Measurements from ENCODE around the gene KIT. TPM values are rescaled to one million over a fixed set of nuclear protein-coding genes. Genes with fewer than 3 reads are reported as not detected.

Gene KIT
- total RNA-seq, 4 donors from 2014 or later = 3.1 to 11.7 (median 7.9) TPM

DNA sequence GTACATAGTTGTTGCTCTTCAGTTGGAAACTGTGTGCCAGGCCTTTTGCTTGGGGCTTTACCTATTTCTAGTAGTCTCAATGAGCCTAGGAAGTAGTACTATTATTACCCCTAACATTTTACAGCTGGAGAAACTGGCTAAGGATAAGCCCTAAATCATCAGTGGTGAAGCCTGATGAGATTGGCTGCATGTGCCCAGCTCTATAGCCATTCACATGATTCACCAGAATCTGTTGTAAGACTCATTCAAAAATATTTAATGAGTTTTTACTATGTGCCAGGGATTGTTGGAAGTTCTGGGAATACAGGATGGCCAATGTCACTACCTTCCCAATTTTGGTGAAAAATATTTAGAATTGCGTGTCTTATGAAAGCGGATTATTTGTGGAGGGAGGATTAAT lies 2.8 kb downstream of the KIT start:
- no peak for ATAC-seq (ENCODE audit: low FRiP score)

DNA sequence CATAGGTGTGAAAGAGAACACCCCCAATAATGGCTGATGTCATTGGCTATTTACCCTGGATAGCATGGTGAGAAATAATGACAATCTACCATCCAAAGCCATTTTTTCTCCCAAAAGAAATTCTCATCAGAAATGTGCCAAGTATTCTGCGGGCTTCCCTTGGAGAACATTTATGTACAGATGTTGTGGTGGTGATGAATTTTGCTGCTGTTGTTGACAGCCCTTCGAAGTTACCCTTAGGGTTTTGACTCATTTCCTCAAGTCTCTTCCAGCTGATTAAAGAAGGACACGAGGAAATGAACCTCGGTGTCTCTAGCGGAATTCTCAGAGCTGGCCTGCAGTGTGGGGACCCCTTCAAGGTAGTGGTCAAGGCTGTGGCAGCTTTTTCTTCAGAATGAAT lies 3.4 kb downstream of the KIT start:
- no peak for ATAC-seq (ENCODE audit: low FRiP score)
- TF ChIP-seq, protein P1, sequence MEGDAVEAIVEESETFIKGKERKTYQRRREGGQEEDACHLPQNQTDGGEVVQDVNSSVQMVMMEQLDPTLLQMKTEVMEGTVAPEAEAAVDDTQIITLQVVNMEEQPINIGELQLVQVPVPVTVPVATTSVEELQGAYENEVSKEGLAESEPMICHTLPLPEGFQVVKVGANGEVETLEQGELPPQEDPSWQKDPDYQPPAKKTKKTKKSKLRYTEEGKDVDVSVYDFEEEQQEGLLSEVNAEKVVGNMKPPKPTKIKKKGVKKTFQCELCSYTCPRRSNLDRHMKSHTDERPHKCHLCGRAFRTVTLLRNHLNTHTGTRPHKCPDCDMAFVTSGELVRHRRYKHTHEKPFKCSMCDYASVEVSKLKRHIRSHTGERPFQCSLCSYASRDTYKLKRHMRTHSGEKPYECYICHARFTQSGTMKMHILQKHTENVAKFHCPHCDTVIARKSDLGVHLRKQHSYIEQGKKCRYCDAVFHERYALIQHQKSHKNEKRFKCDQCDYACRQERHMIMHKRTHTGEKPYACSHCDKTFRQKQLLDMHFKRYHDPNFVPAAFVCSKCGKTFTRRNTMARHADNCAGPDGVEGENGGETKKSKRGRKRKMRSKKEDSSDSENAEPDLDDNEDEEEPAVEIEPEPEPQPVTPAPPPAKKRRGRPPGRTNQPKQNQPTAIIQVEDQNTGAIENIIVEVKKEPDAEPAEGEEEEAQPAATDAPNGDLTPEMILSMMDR (IDR thresholded peaks at IDR 0.05) = no peak
- no peak for DNase-seq (ENCODE audit: low spot score)

More for the DNA sequence above, 2.8 kb downstream of the KIT start:
- TF ChIP-seq, protein P1 (IDR thresholded peaks at IDR 0.05) = no peak
- no peak for DNase-seq (ENCODE audit: low spot score)

DNA sequence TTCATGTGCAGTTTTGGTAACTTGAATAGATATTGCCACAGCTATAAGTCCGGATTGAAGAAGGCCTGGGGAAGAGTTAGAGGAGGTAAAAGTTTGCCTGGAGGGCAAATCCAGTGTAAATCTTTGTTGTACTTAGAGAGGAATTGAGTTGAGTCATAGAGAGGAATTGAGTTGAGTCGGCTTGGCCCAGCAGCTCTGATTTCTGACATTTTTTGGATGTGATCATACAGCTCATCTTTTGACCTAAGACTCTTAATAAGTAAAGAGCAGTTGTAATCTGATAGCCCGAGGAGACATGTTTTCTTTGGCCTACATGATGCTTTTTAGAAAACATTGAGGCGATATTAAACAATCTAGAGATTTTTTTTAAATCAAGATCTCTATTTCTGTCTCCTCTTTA lies 3.9 kb downstream of the KIT start:
- no peak for DNase-seq (ENCODE audit: low spot score)
- TF ChIP-seq, protein P1 (IDR thresholded peaks at IDR 0.05) = no peak
- ATAC-seq (ENCODE audit: low FRiP score) = no peak

DNA sequence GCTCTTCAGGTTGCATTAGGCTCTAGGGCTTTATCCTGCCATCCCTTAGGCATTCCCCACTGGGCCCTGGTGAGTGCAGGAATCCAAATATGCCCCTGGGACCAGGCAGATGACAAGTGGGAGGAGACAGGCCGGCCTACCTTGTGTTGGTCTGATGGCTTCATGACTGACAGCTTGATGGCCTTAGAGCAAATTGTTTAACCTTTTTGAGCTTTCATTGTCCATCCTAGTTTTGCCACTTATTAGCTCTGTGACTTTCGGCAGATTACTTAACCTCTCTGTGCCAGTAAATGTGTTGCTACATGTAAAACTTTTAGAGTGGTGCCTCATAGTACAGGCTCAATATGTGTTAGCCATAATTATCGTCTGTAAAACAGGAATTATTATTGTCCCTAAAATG lies 4.4 kb downstream of the KIT start:
- TF ChIP-seq, protein P1 (IDR thresholded peaks at IDR 0.05) = no peak
- DNase-seq (ENCODE audit: low spot score) = no peak
- ATAC-seq (ENCODE audit: low FRiP score) = no peak

DNA sequence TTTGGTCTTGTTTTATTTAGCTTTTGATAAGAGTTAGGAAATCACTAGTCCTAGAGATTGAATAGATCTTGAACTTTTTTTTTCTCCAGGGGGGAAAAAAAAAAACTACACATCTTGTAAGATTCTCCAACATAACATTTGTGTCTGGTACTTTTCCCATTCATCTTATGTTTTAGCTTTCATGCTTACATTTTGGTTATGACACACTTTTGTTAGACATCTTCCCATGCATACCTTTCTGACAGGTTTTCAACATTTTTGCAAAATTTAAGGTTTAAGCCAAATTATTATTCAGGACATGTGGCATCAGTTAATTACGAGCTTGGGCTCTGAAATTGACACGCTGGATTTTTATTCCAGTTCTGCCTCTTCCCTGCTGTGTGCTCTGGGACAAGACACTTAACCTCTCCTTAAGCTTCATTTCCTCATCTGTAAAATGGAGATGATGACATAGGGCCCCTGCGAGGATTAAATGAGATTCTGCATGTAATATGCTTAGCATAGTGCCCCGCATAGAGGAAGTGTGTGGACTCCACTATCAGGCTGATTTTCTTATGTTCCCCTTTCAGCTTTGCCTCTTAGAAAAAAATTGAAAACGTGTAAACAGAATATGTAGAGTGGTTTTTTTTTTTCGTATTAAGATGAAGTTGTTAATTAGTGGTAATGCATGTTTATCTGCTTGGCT lies 5.3 kb downstream of the KIT start:
- TF ChIP-seq, protein P1 (IDR thresholded peaks at IDR 0.05) = no peak
- no peak for ATAC-seq (ENCODE audit: low FRiP score)
- no peak for DNase-seq (ENCODE audit: low spot score)

DNA sequence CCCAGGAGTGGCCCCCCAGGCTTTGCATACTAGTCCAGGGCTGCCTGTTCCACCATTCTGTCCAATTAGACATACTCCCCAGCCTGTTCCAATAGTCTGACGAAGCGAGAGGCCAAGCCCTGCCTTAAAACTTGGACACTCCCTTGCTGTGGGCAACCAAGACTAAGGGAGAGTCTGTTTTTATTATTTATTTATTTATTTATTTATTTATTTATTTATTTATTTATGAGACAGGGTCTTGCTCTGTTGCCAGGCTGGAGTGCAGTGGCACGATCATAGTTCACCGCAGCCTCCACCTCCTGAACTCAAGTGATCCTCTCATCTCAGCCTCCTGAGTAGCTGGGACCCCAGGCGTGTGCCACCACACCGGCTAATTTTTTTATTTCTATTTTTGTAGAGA lies 6.6 kb downstream of the KIT start:
- ATAC-seq (ENCODE audit: low FRiP score) = no peak
- DNase-seq (ENCODE audit: low spot score) = no peak
- TF ChIP-seq, protein P1 (IDR thresholded peaks at IDR 0.05) = no peak

DNA sequence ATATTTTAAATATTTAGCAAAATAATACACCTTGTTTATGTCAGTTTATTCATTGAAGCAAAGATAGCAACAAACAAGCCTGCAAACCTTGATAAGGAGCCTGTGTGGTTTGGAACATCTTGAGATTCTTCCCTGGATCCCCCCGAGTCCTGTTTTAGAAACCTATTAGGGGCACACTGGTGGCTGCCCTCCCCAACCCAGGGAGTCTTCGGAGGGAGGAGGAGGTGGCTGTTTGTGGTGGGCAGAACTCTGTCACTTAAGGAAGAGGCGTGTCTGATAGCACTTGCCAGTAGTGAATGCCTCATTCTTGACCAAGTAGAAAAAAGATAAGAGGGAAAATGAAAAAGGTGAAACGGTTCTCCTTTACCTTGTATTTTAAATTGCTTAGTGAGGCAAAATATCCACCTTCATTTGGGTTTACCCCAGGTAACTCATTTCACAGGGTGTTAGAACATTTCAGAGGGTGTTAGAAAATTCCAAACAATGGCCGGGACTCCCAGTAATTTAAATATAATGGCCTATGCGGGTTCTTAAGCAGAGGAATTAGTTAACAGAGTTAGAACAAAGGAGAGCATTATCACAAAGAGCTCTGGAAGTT lies 10.4 kb downstream of the KIT start:
- TF ChIP-seq, protein P1 (IDR thresholded peaks at IDR 0.05) = no peak
- ATAC-seq (ENCODE audit: low FRiP score) (no peak), DNase-seq (ENCODE audit: low spot score) (no peak)

Measured in omental fat pad (tissue), 4 donors.